CD4-positive, alpha-beta T cell treated with Interleukin-1 beta for 1 hour (primary cell): ENCODE data around the gene ZCCHC10.
"Not testable (repeated sequence)": the region's sequence is repeated elsewhere in the genome, so short reads cannot be mapped to it uniquely, and the experiment has no call there.

Source experiments
- DNase-seq, 2 donors: peaks; one replicate each; pipeline ENCODE4 v3.0.0-alpha.2; 2020 to 2022

ZCCHC10 gene

DNA sequence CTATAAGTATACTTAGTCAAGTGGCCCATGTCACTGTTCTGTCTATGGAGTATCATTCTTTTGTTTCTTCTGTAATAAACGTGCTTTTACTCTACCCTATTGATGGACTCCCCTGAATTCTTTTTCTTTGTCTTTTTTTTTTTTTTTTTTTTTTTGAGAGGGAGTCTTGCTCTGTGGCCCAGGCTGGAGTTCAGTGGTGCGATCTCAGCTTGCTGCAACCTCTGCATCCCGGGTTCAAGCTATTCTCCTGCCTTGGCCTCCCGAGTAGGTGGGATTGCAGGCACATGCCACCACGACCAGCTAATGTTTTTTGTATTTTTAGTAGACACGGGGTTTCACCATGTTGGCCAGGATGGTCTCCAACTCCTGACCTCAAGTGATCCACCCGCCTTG lies 53.9 kb downstream of the ZCCHC10 start:
- DNase-seq, result not testable (repeated sequence)

DNA sequence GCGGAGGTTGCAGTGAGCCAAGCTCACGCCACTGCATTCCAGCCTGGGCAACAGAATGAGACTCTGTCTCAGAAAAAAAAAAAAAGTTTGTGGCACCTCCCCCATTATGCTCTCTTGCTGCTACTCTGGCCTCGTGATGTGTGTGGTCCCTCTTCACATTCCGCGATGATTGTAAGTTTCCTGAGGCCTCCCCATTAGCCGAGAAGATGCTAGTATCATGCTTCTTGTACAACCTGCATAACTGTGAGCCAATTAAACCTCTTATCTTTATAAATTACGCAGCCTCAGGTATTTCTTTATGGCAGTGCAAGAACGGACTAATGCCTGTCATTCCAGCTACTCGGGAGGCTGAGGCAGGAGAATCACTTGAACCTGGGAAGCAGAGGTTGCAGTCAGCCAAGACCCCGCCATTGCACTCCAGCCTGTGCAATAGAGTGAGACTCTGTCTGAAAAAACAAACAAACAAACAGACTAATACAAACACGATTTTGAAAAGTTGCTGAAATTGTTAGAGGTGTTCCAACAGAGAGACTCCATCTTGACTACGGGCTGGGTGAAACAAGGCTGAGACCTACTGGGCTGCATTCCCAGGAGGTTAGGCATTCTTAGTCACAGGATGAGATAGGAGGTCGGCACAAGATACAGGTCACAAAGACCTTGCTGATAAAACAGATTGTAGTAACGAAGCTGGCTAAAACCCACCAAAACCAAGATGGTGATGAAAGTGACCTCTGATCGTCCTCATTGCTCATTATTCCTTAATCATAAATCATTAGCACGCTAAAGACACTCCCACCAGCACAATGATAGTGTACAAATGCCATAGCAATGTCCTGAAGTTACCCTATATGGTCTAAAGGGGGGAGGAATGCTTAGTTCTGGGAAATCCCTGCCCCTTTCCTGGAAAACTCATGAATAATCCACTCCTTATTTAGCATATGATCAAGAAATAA lies 54.6 kb downstream of the ZCCHC10 start:
- no peak for DNase-seq

DNA sequence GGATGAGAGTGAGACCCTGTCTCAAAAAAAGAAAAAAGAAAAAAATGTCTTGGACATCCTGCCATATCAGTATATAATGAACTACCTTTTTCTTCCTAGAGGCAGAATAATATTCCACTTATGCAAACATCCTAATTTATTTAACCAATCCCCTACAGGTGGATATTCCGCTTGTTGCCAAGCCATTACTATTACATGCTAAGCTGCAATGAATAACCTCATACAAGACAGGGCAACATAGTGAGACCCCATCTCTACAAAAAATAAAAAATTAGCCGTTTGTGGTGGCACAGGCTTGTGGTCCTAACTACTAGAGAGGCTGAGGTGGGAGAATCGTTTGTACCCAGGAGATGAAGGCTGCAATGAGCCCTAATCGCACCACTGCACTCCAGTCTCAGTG lies 61.2 kb downstream of the ZCCHC10 start:
- no peak for DNase-seq

DNA sequence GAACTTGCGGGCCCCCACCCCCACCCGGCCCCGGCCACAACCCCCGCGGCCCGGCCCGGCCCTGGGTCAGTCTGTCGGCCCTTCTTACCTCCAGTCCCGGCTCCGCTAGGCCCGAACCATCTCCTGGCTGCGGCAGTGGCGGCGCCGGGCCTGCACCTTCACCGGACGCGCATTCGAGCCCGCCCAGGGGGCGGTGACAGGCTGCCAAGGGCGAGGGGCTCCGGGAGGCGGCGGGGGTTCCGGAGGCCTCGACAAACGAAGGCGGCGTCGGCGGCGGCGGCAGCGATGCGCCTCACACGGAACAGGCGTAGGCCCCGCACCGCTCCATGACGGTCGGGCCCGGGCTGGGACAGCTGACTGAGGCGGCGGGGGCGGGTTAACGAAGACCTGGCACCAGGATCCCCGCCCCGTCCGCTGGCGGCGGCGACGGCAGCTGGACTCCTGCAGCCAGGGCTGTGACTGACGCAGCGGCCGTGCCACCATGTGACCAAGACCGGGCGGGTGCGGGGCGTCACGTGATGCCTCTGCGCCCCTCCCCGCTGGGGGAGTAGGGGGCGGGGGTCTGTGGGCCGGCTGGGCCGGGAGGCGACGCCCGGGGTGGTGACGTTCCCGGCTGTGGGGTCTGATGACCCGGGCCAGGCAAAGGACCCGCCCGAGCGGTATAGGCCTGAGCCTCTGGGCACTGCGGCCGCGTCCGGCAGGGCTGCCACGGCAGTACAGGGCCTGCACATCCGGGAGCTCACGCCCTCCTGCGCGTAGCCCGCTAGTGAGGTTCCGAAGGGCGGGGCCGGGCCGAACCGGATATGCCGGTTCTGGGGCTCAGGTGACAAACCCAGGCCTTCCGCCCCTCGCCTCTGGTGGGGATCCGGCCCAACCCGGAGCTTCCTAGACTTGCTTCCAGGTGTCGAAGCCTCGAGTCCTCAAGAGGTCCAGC lies 62.9 kb downstream of the ZCCHC10 start, which contains the start of gene AFF4:
TSS of gene AFF4 (minus strand) at position 464 of the 934 bp plus-strand sequence. CDS start 26,445 bp downstream, outside the sequence.
- peak; percentile 90 to 92 for DNase-seq

DNA sequence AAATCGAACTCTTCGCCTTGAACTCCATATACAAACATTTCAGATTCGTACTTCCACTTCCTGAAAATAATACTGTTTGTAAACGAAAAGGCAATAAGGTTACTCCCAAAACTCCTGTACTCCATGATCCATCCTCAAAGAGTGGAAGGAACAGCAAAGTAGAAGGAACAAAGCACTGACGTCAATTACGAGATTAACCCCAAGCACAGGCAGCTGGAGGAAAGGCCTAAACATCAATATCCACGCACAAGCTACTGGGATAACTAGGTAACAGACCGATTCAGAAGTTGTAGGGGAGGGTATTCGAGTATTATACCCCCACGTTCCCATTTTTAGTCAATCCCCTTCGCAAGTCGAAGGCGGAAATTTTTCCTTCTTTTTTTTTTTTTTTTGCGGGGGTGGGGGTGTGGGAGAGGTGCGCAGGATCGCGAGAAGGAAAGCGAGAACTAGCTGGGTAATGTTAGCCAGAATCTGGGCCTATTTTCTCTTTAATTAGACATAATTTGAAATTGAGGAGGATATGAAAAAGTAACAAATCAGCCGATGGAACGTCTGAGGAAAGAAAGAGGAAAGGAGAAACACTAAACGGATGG lies 63.8 kb downstream of the ZCCHC10 start:
- DNase-seq, result peak; percentile 10 to 34

DNA sequence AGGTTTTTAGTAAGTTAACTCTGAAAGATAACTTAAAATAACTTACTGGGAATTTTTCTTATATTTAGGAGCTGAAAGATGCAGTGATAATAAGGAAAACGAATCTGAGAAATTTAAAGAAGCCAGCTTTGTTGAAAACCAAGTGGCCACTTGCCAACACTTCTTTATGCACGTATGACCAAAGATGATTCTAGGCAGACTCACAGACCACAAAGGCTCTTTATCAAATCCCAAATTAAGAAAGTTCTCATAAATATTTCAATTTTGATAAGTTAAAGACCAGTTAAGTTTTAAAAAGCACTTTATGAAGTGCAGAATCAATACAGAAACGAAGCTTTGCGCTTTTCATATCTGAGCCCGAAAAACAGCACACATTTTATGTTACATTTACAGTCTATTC lies 64.5 kb downstream of the ZCCHC10 start:
- DNase-seq, result no peak

DNA sequence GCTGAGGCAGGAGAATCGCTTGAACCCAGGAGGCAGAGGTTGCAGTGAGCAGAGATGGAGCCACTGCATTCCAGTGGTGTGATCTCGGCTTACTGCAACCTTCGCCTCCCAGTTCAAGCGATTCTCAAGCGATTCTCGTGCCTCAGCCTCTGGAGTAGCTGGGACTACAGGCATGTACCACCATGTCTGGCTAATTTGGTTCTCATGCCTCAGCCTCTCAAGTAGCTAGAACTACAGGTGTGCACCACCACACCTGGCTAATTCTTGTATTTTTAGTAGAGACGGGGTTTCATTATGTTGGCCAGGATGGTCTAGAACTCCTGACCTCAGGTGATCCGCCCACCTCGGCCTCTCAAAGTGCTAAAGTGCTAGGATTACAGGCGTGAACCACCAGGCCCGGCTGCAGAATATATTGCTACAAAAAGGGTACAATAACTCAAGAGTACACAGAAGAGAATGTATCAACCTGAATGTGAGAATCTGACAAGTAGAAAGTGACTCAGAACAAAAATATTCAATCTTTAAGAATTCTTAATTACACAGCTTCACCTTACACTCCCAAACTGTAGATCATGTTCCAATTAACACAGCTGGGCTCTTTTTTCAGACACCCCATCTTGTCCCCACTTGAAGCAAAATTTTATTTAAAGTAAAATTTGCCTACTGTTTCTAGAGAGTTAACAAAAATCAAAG lies 65.1 kb downstream of the ZCCHC10 start:
- DNase-seq, result not testable (repeated sequence)

DNA sequence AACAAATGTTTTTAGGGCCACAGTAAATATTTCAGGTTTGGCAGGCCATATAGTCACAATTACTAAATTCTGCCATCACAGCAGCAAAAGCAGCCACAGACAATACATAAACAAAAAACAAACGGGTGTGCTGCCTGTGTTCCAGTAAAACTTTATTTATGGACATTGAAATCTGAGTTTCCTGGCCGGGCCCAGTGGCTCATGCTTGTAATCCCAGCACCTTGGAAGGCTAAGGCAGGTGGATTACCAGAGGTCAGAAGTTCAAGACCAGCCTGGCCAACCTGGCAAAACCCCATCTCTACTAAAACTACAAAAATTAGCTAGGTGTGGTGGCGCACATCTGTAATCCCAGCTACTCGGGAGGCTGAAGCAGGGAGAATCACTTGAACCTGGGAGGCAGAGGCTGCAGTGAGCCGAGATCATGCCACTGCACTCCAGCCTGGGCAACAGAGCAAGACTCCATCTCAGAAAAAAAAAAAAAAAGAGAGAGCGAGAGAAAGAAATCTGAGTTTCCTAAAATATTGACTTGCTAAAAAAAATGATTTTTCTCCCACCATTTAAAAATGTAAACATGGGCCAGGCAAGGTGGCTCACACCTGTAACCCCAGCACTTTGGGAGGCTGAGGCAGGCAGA lies 70.1 kb downstream of the ZCCHC10 start:
- DNase-seq, result not testable (repeated sequence)

DNA sequence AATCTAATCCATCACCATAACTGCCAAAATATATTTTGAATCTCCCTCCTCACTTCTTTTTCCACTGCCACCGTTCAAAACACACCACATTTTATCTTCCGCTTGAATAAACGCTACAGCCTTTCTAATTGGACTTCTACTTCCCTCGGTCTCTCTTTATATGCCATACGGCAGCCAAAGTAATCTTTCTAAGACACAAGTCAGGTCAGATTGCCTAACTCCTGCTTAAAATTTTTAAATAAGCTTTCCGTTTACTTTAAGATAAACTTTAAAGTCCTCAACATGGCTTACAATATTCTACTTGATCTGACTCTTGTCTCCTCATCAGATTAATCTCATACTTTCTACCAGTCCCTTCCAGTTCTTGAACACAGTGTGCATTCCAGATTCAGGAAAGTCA lies 72.6 kb downstream of the ZCCHC10 start:
- DNase-seq, result no peak

DNA sequence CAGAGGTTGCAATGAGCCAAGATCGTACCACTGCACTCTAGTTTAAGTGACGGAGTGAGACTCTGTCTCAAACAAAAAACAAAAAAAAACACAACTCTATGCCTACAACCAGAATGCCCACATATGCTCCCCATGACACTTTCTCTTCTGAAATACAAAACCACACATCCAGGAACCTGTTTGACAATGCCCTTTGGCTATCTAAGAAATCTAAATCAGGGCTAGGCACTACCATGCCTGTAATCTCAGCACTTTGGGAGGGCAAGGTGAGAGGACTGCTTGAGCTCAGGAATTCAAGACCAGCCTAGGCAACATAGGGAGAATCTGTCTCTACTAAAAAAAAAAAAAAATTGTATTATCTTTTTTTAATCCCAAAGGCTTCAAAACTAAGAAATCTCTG lies 73.5 kb downstream of the ZCCHC10 start:
- no peak for DNase-seq

DNA sequence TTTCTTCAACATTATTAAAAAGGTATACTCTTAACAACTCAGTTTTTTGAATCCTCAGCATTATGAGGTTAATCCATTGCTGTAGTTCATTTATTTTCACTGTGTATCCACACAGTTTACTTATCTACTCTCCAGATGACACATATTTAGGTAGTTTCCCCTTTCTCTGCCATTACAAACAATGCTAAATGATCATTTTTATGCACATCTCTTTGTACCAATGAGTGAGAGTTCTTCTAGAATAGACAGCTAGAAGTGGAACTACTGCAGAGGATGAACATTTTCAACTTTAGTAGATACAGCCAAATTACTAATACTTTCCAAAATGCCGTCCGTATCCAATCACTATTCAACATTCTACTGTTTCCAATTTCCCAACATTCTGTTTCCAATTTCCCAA lies 74.5 kb downstream of the ZCCHC10 start:
- no peak for DNase-seq

DNA sequence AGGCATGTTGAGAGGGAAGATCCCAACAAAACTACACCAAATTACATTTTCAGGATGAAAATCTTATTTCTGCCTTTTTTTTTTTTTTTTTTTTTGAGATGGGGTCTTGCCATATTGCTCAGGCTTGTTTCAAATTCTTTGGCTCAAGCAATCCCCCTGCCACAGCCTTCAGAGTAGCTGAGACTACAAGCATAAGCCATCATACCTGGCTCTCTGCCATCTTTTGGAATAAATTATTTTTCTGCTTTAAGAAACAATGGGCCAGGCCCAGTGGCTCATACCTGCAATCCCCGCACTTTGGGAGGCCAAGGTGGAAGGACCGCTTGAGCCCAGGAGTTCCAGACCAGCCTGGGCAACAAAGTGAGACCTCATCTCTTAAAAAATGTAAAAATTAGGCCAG lies 77.2 kb downstream of the ZCCHC10 start:
- no peak for DNase-seq

DNA sequence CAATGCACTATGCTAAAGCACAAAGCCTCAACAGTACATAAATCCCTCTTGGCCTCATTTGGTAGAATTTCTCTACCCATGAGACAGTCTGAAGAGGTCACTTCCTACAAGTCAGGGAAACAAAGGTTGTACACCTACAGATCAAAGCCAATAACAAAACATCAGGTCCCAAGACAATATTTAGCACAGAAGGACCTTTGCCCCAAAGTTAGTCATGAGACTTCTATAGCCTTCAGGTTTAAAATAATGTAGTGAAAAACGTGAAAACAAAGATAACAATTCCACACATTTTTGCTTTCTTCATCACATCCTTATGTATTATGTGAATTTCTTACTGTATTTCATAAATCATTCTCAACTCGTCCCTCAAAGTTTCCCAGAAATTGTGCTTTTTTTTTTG lies 78.7 kb downstream of the ZCCHC10 start:
- DNase-seq, result no peak
